IPS-NIHi11 (cell line): ENCODE data around the gene AFF3.
"Not testable (repeated sequence)": the region's sequence is repeated elsewhere in the genome, so short reads cannot be mapped to it uniquely, and the experiment has no call there.

Experiments used
- DNase-seq: peaks from one replicate; pipeline ENCODE4 v3.0.0; 2012; ENCODE audit warnings: mixed read lengths, low spot score

The AFF3 gene

GRCh38 chr2:100145893-100146656 is 3.7 kb upstream of the AFF3 start:
- DNase-seq, result no peak

- no peak for DNase-seq
Observed at GRCh38 chr2:100143286-100143685, 896 bp upstream of the AFF3 start.

GRCh38 chr2:100141906-100142305 is 484 bp downstream of the AFF3 start:
- no peak for DNase-seq

GRCh38 chr2:100140582-100140981 is 1.8 kb downstream of the AFF3 start:
- no peak for DNase-seq

- no peak for DNase-seq
Observed at GRCh38 chr2:100137866-100138570, 4.4 kb downstream of the AFF3 start.

GRCh38 chr2:100137318-100137717 is 5.1 kb downstream of the AFF3 start:
- DNase-seq, result no peak

- no peak for DNase-seq
Observed at GRCh38 chr2:100136310-100136709, 6.1 kb downstream of the AFF3 start.

- DNase-seq, result no peak
Observed at GRCh38 chr2:100135415-100135814, 7.0 kb downstream of the AFF3 start.

- no peak for DNase-seq
Observed at GRCh38 chr2:100130595-100131391, 11.6 kb downstream of the AFF3 start.

GRCh38 chr2:100126897-100127401 is 15.4 kb downstream of the AFF3 start:
- DNase-seq, result no peak

GRCh38 chr2:100126201-100126600 is 16.2 kb downstream of the AFF3 start:
- DNase-seq, result no peak

GRCh38 chr2:100125626-100126025 is 16.8 kb downstream of the AFF3 start:
- no peak for DNase-seq

GRCh38 chr2:100124761-100125160 is 17.6 kb downstream of the AFF3 start:
- no peak for DNase-seq

GRCh38 chr2:100121124-100121718 is 21.2 kb downstream of the AFF3 start:
- DNase-seq, result no peak

- DNase-seq, result peak; percentile 34
Observed at GRCh38 chr2:100119235-100119634, 23.2 kb downstream of the AFF3 start.

- no peak for DNase-seq
Observed at GRCh38 chr2:100113990-100114433, 28.4 kb downstream of the AFF3 start.

- no peak for DNase-seq
Observed at GRCh38 chr2:100110614-100111000, 31.8 kb downstream of the AFF3 start.

- DNase-seq, result no peak
Observed at GRCh38 chr2:100109986-100110613, 32.3 kb downstream of the AFF3 start.

- DNase-seq, result not testable (repeated sequence)
Observed at GRCh38 chr2:100108648-100109020, 33.8 kb downstream of the AFF3 start.

GRCh38 chr2:100107906-100108647 is 34.3 kb downstream of the AFF3 start:
- no peak for DNase-seq

- no peak for DNase-seq
Observed at GRCh38 chr2:100107440-100107839, 35.0 kb downstream of the AFF3 start.
